ENCODE data around the gene TAF3.
A peak's percentile ranks its signal among the peaks of the same experiment; 100 is the strongest.
"Not testable (repeated sequence)": the region's sequence is repeated elsewhere in the genome, so short reads cannot be mapped to it uniquely, and the experiment has no call there.

TAF3 gene

DNA sequence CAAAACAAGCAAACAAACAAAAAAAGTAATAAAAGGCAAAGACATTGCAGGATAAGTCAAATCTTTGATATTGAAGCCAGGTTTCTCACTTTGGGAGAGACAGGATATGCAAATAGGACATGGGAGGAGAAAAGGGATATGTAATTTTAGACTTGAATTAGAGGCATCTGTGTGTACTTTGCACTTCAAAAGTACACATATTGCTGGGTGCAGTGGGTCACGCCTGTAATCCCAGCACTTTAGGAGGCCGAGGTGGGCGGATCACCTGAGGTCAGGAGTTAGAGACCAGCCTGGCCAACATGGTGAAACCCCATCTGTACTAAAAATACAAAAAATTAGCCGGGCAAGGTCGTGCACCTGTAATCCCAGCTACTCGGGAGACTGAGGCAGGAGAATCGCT lies 6.6 kb upstream of the TAF3 start:
- DNase-seq (ENCODE audit: low read depth in 2 of 2) = not testable (repeated sequence)

DNA sequence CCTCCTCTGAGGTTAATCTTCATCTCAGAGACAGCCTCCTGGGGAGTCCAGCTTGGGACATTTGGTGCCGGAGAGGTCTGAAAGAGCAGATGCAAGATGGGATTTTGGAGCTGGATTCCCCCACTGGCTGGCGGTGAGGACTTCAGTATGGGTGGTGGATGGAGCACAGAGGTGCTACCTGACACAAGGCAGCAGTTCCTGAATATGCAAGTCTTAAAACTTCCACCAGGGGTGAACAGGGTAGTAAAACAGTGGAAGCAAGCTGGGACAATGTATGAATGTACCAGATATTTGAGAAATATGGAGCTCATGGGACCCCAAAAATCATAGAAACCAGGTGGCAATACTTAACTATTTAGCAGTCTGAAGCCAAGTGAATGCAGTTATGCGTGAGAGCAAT lies 4.8 kb upstream of the TAF3 start:
- DNase-seq (ENCODE audit: low read depth in 2 of 2) = no peak

DNA sequence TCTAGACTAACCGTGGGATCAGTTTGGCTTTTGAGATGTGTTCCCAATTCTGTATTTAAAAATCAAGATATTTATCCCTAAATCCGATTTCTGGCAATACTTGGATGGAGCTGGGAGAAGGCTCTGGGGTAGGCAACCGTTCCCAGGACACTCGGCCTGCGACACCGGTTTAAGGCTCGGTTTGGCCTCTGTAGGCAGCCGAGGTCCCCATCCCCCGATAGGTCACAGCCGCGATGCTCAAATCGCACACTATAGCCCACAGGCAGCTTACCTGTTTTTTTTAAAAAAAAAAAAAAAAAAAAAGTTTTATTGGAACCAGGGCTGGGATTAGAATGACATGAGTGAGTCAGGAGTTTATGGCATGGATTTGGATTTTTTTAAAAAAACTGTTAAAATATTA lies 729 bp upstream of the TAF3 start:
- DNase-seq (ENCODE audit: low read depth in 2 of 2) = no peak

DNA sequence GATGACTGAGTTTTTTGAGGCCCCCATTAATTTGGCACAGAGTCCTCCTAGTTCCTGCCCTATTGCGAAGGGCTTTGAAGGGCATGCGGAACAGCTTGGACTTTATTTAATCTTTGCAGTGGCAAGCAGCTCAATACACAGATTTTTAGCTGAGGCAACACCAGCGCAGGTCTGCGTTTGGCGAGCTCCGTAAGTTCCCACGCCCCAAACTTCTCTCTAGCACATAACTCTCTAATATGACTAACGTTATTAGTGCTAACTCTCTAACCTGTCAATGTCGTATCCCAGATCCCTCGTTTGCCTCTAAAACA lies 366 bp upstream of the TAF3 start:
- DNase-seq (ENCODE audit: low read depth in 2 of 2) = no peak

DNA sequence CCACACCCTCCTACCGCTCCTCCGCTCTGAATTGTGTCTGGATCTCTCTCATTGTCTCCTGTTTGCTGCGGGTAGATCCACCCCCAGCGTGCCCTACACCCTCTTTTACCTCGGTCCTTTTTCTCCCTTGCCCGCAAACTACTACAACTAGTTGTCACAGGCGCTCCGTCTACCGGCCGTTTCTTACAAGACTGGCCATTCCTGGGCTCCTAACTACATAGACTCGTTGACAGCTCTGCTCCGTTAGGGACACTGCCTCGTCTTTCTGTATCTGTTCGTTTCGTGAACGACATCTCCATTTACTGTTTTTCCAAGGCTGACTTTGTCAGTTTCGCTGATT lies 786 bp downstream of the TAF3 start:
- no peak for DNase-seq (ENCODE audit: low read depth in 2 of 2)

DNA sequence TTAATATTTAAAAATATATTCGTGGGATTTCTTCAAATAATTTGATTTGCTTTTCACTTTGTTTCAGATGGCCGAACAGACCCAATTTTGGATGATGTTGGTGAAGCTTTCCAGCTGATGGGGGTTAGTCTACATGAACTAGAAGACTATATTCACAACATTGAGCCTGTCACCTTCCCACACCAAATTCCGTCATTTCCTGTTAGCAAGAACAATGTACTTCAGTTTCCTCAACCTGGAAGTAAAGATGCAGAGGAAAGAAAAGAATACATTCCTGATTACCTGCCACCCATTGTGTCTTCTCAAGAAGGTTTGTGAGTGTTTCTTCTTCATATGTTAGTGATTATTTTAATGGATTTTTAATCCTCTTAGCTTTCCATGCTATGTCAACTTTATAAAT lies 5.9 kb downstream of the TAF3 start:
- DNase-seq (ENCODE audit: low read depth in 2 of 2) = no peak

DNA sequence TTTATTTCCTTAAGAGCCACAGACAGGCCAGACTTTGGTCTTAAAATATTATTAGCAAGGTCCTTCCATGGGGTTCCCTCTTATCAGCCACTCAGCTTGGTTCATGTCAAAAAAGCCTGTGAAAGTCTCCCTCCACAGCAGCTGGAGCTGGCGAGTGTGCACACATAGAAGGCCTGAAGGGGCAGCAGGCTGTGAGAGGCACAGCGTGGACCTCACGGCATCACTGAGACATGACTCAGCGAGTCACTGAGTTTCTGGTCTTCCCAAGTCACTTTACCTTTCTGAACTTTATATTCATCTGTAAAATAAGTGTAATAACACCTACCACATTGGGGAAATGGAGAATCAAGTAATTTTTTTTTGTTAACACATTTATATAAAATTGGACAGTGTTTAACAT lies 8.7 kb downstream of the TAF3 start:
- DNase-seq (ENCODE audit: low read depth in 2 of 2) = no peak

DNA sequence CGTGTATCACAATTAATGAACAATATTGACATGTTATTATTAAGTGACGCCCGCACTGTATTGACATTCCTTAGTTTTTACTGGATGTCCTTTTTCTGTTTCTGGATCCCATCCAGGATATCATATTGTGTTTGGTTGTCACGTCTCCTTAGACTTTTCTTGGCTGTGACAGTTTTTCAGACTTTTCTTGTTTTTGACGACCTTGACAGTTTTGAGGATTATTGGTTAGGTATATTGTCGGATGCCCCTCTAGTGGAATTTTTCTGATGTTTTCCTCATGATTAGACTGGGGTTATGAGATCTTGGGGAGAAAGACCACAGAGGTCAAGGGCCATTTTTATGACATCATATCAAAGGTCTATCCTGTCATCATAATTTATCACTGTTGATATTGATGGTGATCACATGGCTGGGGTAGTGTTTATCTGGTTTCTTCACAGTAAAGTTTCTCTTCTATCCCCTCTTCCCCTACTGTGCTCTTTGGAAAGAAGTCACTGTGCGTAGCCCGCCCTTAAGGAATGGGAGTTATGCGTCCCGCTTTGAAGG lies 11.1 kb downstream of the TAF3 start:
- DNase-seq (ENCODE audit: low read depth in 2 of 2) = no peak

DNA sequence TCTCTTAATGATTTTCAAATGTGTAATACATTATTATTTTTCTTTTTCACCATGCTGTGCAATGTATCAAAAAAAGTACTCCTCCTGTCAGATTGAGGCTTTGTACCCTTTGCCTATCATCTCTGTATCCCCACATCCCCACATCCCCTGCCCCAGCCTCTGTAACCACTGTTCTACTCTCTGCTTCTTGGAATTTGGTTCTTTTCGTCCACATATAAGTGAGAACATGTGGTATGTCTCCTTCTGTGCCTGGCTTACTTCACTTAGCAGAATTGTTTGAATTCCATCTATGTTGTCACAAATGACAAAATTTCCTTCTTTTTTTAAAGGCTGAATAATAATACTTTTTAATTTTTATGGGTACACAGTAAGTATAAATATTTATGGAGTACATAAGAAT lies 13.8 kb downstream of the TAF3 start:
- peak; percentile 3 to 5 for DNase-seq (ENCODE audit: low read depth in 2 of 2)

DNA sequence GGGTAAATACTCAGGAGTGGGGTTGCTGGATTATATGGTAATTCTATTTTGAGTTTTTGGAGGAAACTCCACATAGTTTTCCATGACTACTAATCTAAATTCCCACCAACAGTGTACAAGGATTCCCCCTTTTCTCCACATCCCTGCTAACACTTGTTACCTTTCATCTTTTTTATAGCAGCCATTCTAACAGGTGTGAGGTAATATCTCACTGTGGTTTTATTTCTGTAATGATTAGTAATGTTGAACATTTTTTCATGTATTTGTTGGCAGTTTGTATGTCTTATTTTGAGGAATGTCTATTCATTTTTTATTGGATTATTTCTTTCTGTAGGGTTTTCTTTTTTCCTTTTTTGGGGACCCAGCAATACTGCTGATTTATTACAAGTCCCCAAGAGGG lies 14.9 kb downstream of the TAF3 start:
- DNase-seq (ENCODE audit: low read depth in 2 of 2) = no peak

DNA sequence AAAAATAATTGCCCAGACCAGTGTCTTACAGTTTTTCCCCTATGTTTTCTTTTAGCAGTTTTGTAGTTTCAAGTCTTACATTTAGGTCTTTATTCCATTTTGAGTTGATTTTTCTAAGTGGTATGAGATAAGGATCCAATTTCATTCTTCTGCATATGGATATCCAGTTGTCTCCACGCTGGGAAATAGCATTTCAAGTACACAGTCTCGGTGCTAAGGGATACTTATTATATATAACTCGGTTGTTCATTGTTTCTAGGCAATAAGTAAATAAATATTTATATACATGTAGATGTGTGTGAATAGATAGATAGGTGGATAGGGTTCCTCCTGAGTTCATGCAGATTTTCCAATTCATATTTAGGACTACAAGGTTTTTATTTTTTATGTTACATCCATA lies 16.0 kb downstream of the TAF3 start:
- no peak for DNase-seq (ENCODE audit: low read depth in 2 of 2)

DNA sequence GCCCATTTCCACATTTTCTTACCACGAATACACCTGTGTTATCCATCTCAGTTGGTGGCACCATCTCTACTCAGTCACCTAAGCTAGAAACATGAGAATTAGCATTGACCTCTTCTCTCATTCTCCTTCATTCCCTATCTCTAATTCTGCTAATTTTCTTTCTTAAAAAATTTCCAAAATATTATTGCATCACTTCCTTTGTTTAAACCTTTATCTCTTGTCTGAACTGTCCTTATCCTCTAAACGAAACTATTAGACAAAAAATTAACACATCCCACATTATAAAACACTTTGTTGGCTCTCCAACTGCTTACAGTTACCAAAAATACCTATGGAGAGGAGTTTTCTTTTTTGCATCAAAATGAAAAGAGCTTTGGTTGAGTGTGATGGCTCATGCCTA lies 18.3 kb downstream of the TAF3 start:
- no peak for DNase-seq (ENCODE audit: low read depth in 2 of 2)

DNA sequence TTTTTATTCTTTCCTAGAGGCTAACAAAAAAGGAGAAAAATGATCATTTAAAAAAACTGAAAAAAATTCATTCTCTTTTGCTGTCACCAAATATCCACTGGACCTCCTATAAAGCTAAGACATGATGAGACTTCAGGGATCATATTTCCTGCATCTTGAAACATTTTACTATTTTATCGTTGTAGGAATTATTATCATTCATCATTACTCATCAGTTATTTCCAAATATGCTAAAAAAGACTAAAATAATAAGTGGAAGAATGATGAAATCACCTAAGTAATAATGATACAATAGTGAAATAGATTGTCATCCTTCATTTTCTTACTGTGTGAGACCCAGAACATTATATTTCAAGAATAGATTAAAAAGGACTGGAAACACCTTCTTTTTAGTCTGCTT lies 28.3 kb downstream of the TAF3 start:
- DNase-seq (ENCODE audit: low read depth in 2 of 2) = peak; percentile 36 to 44

DNA sequence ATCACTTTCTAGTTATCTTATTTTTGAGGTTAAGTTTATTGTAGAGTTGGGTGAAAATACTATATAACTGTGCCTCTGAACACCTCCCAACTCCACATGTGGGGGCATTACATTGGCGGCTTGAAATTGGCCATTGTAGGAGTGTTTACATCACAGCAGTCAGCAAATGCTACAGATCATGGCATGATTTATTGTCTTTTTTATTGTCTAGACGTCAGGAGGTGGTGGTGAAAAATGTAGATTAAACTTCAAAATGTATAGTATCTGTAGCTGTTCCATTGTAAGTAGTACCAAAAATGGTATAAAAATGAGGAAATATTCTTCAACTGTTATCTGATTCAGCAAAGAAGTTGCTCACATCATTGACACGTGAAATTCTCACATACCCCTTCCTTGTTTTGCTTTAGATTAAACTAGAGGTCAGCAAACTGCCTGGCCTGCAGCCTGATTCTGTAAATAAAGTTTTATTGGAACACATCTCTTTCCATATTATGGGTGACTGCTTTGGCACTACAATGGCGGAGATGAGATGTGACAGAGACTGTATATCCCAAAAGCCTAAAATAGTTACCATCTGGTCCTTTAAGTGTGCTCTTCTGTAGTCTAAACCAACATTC lies 35.0 kb downstream of the TAF3 start:
- no peak for DNase-seq (ENCODE audit: low read depth in 2 of 2)

DNA sequence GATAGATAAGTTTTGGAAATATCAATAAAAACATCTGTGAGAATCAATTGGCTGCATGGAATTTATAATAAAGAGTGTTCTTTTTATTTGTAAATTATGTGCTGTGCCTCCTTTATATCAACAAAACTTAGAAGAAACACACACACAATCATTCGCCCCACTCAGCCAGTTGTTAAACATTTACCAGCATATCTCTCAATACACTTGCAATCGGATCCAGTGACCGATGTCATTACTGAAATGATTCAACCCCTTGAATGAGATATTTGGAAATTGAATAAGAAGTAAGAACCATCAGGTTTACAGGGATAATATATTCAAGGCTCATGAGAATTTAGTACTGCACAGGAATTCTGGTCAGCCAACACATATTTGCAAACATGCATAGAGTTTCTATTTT lies 35.6 kb downstream of the TAF3 start:
- DNase-seq (ENCODE audit: low read depth in 2 of 2) = no peak

DNA sequence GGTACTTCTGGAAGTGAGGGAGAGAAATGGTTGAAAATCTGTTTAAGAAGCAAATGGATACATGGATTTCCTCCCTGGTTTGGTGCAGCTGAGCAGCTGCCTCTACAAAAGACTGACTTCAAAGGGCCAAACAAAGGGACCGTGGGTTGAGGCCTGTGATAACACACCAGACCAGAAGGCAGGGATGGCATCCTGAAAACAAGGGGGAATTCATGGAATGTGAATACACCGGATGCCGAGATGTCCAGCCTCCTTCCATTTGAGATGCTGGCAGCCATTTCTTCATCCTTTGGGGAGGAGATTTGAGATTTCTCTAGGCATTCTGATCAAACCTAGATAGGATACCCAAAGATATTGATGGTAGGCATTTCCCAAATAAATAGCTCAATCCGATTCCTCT lies 36.9 kb downstream of the TAF3 start:
- no peak for DNase-seq (ENCODE audit: low read depth in 2 of 2)

DNA sequence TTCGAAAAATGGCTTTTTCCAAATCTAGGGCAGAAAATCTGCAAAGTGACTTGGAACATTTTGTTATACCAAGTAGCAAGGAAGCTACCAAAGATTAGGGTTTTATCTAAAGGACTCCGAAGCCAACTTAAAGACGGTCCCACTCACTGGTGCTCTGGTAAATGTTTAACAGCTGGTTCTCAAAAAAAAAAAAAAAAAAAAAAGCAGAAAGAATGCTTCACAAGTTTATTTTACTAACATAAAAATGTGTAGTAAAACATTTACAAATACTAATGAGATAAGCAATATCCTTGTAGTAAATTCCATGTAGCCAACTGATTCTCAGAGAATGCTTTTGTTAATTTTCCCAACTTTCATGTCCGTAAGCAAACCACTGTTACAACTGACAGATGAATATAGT lies 38.4 kb downstream of the TAF3 start:
- no peak for DNase-seq (ENCODE audit: low read depth in 2 of 2)

DNA sequence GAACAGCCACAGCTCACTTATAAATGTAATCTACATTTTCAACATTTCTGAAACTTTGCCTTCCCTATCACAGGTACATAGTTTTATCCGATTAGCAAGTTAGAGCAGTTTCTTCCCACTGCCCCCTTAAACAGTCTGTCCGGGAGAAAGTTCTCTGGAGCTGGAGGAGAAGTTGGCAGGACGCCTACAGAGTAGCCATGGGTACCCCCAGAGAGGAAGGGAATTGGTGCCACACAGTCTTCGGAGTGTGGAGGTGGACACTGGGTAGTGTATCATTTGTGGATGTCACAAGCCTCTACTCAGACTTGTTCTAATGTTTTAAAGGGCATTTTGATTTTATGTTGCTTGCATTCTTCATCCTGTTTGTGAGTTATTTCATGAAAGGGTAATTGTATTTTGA lies 39.0 kb downstream of the TAF3 start:
- no peak for DNase-seq (ENCODE audit: low read depth in 2 of 2)

DNA sequence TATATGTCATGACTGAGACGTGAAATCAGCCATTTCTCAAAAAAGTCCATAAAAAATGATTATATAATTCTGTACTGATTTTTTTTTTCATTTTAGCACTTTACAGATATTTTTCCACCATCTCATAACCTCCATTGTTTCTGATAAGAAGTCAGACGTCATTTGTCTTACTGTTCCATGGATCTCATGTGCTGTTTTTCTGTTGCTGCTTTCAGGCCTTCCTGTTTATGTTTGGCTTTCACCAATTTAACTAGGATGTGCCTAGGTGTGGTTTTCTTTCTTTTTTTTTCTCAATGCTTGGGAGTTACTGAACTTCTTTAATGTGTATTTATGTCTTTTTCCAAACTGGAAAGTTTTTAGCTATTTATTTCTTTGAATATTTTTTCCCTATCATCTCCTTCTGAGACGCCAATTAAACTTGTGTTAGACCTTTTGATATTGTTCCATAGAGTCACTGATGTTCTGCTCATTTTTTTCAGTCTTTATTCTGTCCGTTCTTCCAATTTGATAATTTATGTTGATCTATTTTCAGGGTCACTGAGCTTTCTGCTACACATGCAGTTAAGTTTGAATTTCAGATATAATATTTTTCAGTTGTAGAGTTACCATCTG lies 43.3 kb downstream of the TAF3 start:
- DNase-seq (ENCODE audit: low read depth in 2 of 2) = no peak

DNA sequence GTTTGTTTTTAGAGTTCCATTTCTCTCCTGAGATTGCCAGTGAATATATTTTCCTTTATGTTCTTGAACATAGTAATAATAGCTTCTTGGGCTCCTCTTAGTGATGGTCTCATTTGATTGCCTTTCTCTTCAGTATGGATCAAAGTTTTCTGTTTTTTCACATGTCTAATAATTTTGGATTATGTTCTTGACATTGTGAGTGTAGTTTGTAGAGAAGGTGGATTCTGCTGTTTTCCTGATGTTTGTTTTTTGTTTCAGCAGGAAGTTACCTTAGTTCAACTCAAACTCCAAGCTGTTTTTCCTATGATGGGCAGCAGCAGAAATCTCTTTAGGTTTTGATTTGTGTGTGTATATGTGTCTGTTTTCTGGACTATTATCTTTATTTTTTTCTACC lies 43.8 kb downstream of the TAF3 start:
- DNase-seq (ENCODE audit: low read depth in 2 of 2) = no peak

DNA sequence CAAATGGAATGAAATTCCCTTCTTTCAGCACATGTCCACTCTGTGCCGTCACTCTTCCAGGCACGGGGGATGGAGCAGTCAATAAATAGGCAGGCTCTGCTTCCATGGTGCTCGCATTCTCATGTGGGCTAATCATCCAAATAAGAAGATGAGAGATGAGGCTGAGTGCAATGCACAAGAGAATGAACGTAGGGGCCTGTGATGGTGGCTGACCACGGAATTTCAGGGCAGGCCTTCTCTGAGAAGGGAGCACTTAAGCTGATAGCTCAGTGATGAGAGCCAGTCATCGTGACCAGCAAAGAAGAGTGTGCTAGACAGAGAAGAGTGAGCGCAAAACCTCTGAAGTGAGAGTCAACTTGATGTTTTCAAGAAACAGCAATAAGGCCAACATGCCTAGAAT lies 47.9 kb downstream of the TAF3 start:
- peak in 1 of 2 experiments; percentile 3 for DNase-seq (ENCODE audit: low read depth in 2 of 2)

DNA sequence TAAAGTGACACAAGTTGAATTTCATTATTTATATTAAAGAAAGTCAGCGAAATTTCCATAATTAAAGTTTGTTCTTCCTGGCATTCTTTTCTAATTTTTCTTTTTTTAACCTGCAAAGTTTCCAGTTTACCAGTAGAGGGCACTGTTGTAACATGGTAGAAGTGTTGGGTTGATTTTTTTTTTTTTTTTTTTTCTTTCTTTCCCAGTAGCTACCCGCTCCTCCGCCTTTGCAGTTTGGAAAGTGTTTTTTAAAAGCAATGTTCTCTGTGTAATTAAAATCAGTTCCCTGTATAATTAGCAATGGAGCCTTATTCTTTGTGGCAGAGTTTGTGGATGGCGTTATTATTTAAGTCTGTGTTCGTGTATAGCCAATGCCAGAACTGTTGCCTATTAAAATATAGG lies 53.7 kb downstream of the TAF3 start:
- no peak for DNase-seq (ENCODE audit: low read depth in 2 of 2)

DNA sequence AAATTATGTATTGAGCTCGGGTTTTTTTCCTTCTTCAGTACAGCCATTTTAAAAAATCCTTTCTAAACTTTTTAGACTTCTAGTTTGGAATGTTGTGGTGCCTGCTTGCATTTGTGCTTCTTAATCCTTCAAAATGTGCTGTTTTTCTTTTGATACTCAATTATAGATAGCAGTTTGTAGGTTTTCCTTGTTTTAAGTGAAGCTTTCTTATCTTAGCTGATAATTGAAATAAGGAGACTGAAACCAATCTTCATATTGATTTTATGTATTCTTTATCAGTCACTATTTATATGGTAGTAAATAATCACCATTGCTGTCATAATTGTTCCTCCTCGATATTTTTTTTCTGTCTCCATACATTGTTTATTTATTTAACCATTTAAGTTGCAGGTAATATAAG lies 56.6 kb downstream of the TAF3 start:
- DNase-seq (ENCODE audit: low read depth in 2 of 2) = no peak

DNA sequence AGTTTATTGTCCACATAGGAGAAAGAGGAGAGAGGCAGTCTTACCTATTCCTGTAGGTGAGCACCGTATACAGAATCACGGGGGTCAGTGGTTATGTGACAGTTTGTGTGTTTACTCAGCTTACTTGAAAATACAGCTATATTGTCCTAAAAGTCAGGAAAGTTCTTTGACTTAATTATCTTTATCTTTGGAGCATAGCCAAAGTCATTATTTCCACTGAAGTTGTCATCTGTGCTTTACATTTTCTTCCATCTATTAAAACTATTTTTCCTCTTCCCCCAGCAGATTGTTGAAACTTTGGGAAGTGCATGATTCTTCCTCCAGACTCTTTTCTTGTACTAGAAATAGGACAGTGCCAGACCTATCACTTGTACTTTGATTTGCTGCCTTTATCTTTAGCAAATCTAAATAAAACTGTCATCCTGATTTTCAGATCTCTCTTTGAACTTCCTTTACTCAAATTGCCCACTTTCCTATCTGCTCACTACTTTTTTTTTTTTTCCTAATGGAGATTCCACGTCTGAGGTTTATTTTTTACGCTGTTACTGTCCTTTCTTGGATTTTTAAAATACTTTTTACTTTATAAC lies 58.3 kb downstream of the TAF3 start:
- DNase-seq (ENCODE audit: low read depth in 2 of 2) = no peak
